HepG2 (cell line): ENCODE measurements around the gene RPL4. TPM values are rescaled to one million over a fixed set of nuclear protein-coding genes. Genes with fewer than 3 reads are reported as not detected.
A peak's percentile ranks its signal among the peaks of the same experiment; 100 is the strongest.

Source experiments
- EHMT2 ChIP-seq: fragments of 200-600 bp; sonication (generic); IDR thresholded peaks from 2 replicates; pipeline ENCODE4 v1.7.0; 2017; ENCODE audit warnings: antibody characterized with exemption, low read depth, low read length, borderline replicate concordance
- FOSL1 ChIP-seq: sonication (generic); formaldehyde crosslinking; IDR thresholded peaks from 2 replicates; pipeline ENCODE4 v1.9.0; 2021; ENCODE audit warnings: missing genetic modification reagents, borderline replicate concordance
- FOSL2 ChIP-seq: sonication (generic); formaldehyde crosslinking; IDR thresholded peaks from 2 replicates; pipeline ENCODE4 v1.4.0; 2020; ENCODE audit warnings: missing genetic modification reagents
- GTF3A ChIP-seq: sonication (generic); formaldehyde crosslinking; conservative IDR thresholded peaks from 2 replicates; pipeline ENCODE4 v1.4.0; 2020; ENCODE audit warnings: mild to moderate bottlenecking, missing genetic modification reagents
- HMGA1 ChIP-seq: sonication (generic); formaldehyde crosslinking; conservative IDR thresholded peaks from 2 replicates; pipeline ENCODE4 v1.4.0; 2020; ENCODE audit warnings: missing genetic modification reagents
- KDM2A ChIP-seq: sonication (generic); formaldehyde crosslinking; IDR thresholded peaks from 2 replicates; pipeline ENCODE4 v1.4.0; 2020; ENCODE audit warnings: low read depth, missing genetic modification reagents, borderline replicate concordance
- KLF6 ChIP-seq: IDR thresholded peaks from 2 replicates; pipeline ENCODE4 v1.8.0; 2016; ENCODE audit warnings: missing biosample characterization, missing genetic modification reagents
- NONO ChIP-seq, 2 experiments: fragments of 450-650 bp in 1 of 2; sonication (generic) in 1 of 2; formaldehyde crosslinking in 1 of 2; IDR thresholded peaks in 1 of 2; conservative IDR thresholded peaks in 1 of 2; 2 replicates each; pipeline versions ENCODE4 v1.6.1 to v1.8.0; 2017 to 2022; ENCODE audit warnings: mild to moderate bottlenecking in 1 of 2, missing genetic modification reagents in 1 of 2, moderate library complexity in 1 of 2
- POLR2AphosphoS2 ChIP-seq: IDR thresholded peaks from 2 replicates; pipeline ENCODE4 v1.6.1; 2011; ENCODE audit warnings: low read depth, low read length, improper control_type of control experiment
- PRMT3 ChIP-seq: sonication (generic); formaldehyde crosslinking; IDR thresholded peaks from 2 replicates; pipeline ENCODE4 v1.8.1; 2022; ENCODE audit warnings: low read depth, mild to moderate bottlenecking, moderate library complexity, missing genetic modification reagents, borderline replicate concordance
- RFXANK ChIP-seq: IDR thresholded peaks from 2 replicates; pipeline ENCODE4 v1.6.1; 2016
- SMAD1 ChIP-seq: sonication (generic); formaldehyde crosslinking; IDR thresholded peaks from 2 replicates; pipeline ENCODE4 v1.4.0; 2020; ENCODE audit warnings: missing genetic modification reagents, low read depth, mild to moderate bottlenecking, borderline replicate concordance
- SMYD3 ChIP-seq: sonication (generic); formaldehyde crosslinking; IDR thresholded peaks from 2 replicates; pipeline ENCODE4 v1.8.1; 2023; ENCODE audit warnings: mild to moderate bottlenecking, missing genetic modification reagents
- TARDBP ChIP-seq: sonication (generic); formaldehyde crosslinking; IDR thresholded peaks from 2 replicates; pipeline ENCODE4 v1.8.0; 2022; ENCODE audit warnings: mild to moderate bottlenecking, missing genetic modification reagents
- THYN1 ChIP-seq: sonication (generic); formaldehyde crosslinking; IDR thresholded peaks from 2 replicates; pipeline ENCODE4 v1.8.1; 2023; ENCODE audit warnings: low read depth, mild to moderate bottlenecking, moderate library complexity, missing genetic modification reagents, borderline replicate concordance
- TOE1 ChIP-seq: sonication (generic); formaldehyde crosslinking; IDR thresholded peaks from 2 replicates; pipeline ENCODE4 v1.4.0; 2020; ENCODE audit warnings: mild to moderate bottlenecking, missing genetic modification reagents
- U2AF2 ChIP-seq: fragments of 200-400 bp; formaldehyde crosslinking; IDR thresholded peaks from 2 replicates; pipeline ENCODE4 v1.6.1; 2017; ENCODE audit warnings: low read depth, mild to moderate bottlenecking, low read length
- WIZ ChIP-seq: sonication (generic); formaldehyde crosslinking; IDR thresholded peaks from 2 replicates; pipeline ENCODE4 v1.5.1; 2020; ENCODE audit warnings: mild to moderate bottlenecking, missing genetic modification reagents
- ZKSCAN1 ChIP-seq: fragments of 150-350 bp; IDR thresholded peaks from 2 replicates; pipeline ENCODE4 v1.6.1; 2014; ENCODE audit warnings: low read length
- ZNF17 ChIP-seq: sonication (generic); formaldehyde crosslinking; IDR thresholded peaks from 2 replicates; pipeline ENCODE4 v1.5.0; 2020; ENCODE audit warnings: mild to moderate bottlenecking, missing genetic modification reagents
- ZNF263 ChIP-seq: sonication (generic); formaldehyde crosslinking; IDR thresholded peaks from 2 replicates; pipeline ENCODE4 v1.4.0; 2020; ENCODE audit warnings: missing genetic modification reagents
- ZNF354B ChIP-seq: sonication (generic); formaldehyde crosslinking; IDR thresholded peaks from 2 replicates; pipeline ENCODE4 v1.8.0; 2022; ENCODE audit warnings: mild to moderate bottlenecking, missing genetic modification reagents
- ZNF543 ChIP-seq: sonication (generic); formaldehyde crosslinking; IDR thresholded peaks from 2 replicates; pipeline ENCODE4 v1.4.0; 2020; ENCODE audit warnings: mild to moderate bottlenecking, missing genetic modification reagents
- ZNF660 ChIP-seq: sonication (generic); formaldehyde crosslinking; IDR thresholded peaks from 2 replicates; pipeline ENCODE4 v1.5.1; 2020; ENCODE audit warnings: mild to moderate bottlenecking, low read depth, missing genetic modification reagents, borderline replicate concordance
- polyA plus RNA-seq, 8 experiments: library from polyadenylated mRNA; depleted of rRNA in 3 of 8; stranded (reverse) in 7 of 8; unstranded in 1 of 8; fragments of >200 nt; fragmentation: Illumina TruSeq in 4 of 8; extraction: Trizol in 4 of 8; gene quantifications; 2 replicates each; pipeline versions ENCODE4 v1.2.1 to v1.2.3, GENCODE V29; 2011 to 2016; ENCODE audit warnings: low read depth in 4 of 8, missing spikeins in 1 of 8, mixed read lengths in 1 of 8; ENCODE audit not compliant: insufficient read depth in 1 of 8
- total RNA-seq, 5 experiments: library from RNA; depleted of rRNA; stranded (reverse); fragments of >200 nt; fragmentation: Illumina TruSeq; extraction: Trizol; gene quantifications; 2 replicates each; pipeline ENCODE4 v1.2.3, GENCODE V29; 2016; ENCODE audit warnings: low read depth in 1 of 5
- TF ChIP-seq, protein P1 (sequence below): sonication (generic); formaldehyde crosslinking; IDR thresholded peaks from 2 replicates; pipeline ENCODE4 v1.5.1; 2020; ENCODE audit warnings: mild to moderate bottlenecking, missing genetic modification reagents, moderate library complexity
- TF ChIP-seq, protein P2 (sequence below): sonication (generic); formaldehyde crosslinking; IDR thresholded peaks from 2 replicates; pipeline ENCODE4 v1.4.0; 2020; ENCODE audit warnings: missing genetic modification reagents, low read depth, mild to moderate bottlenecking, borderline replicate concordance

Gene RPL4
- total and polyA plus RNA-seq, 2 of the 13 experiments (the other 11 are each of a cell fraction or from before 2014, with no cell fraction given), result 3,630 to 3,960 TPM

DNA sequence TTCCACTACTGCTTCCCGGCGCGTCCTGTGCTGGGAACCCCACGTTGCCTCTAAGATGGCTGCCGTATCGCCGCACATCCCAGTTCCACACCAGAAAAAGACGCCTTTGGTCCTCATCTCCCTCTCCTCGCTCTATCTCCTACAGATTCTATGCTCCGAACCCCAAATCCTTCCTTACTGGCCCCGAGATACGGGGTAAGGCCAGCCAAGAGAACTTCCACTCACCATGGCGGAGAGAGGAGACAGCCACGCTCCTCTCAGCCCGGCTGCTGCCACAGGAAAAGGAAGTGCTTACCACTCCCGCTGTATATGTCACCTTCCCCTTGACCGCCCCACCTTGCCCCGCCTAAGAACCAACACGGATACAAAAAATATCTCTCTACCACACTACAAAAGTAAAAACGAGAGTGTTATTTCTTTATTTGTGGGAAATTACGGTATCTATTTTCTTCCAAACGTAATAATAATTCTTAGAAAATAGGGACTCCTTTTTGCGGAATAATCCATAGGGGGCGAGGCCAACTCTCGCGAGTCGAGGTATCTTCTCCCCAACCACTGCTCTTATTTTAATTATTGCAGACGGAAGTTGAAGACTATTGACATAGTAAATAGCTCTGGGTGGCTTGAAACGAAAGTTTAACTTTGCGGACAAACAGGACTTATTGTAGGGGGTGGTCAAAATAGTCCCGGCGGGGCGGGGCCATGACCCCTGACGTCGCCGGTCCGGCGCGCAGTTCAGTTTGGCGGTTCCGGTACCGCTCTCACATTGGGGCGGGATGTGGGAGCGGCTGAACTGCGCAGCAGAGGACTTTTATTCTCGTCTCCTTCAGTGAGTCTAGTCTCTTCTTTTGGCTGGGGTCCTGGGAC, at the start of gene RPL4, which contains the start of gene ZWILCH (continued):
- TF ChIP-seq POLR2AphosphoS2 (peak; percentile 72; the same call in 1 of the 2 replicates), RFXANK (no peak), ZNF543 (CRISPR knock-in tag) (no peak), ZNF660 (CRISPR knock-in tag) (no peak), HMGA1 (no peak), KDM2A (CRISPR knock-in tag) (peak; percentile 38; the same call in 1 of the 2 replicates), ZNF17 (CRISPR knock-in tag) (peak; percentile 61; the same call in 1 of the 2 replicates), U2AF2 (no peak), SMAD1 (CRISPR knock-in tag) (no peak), SMYD3 (CRISPR knock-in tag) (peak; percentile 32; the same call in 1 of the 2 replicates), NONO (IDR thresholded peaks at IDR 0.05) (no peak), NONO (CRISPR knock-in tag; conservative IDR thresholded peaks at IDR 0.05) (peak; percentile 68), KLF6 (CRISPR knock-in tag) (no peak), TOE1 (no peak), GTF3A (no peak), EHMT2 (no peak), PRMT3 (0 out of 2 replicates have a peak, but pooled peaks have one; percentile 73), ZKSCAN1 (no peak), FOSL1 (no peak), WIZ (no peak), THYN1 (CRISPR knock-in tag) (no peak), ZNF354B (no peak), TARDBP (no peak), FOSL2 (CRISPR knock-in tag) (no peak; the same call in 1 of the 2 replicates), ZNF263 (CRISPR knock-in tag) (no peak)
- TF ChIP-seq, protein P1, sequence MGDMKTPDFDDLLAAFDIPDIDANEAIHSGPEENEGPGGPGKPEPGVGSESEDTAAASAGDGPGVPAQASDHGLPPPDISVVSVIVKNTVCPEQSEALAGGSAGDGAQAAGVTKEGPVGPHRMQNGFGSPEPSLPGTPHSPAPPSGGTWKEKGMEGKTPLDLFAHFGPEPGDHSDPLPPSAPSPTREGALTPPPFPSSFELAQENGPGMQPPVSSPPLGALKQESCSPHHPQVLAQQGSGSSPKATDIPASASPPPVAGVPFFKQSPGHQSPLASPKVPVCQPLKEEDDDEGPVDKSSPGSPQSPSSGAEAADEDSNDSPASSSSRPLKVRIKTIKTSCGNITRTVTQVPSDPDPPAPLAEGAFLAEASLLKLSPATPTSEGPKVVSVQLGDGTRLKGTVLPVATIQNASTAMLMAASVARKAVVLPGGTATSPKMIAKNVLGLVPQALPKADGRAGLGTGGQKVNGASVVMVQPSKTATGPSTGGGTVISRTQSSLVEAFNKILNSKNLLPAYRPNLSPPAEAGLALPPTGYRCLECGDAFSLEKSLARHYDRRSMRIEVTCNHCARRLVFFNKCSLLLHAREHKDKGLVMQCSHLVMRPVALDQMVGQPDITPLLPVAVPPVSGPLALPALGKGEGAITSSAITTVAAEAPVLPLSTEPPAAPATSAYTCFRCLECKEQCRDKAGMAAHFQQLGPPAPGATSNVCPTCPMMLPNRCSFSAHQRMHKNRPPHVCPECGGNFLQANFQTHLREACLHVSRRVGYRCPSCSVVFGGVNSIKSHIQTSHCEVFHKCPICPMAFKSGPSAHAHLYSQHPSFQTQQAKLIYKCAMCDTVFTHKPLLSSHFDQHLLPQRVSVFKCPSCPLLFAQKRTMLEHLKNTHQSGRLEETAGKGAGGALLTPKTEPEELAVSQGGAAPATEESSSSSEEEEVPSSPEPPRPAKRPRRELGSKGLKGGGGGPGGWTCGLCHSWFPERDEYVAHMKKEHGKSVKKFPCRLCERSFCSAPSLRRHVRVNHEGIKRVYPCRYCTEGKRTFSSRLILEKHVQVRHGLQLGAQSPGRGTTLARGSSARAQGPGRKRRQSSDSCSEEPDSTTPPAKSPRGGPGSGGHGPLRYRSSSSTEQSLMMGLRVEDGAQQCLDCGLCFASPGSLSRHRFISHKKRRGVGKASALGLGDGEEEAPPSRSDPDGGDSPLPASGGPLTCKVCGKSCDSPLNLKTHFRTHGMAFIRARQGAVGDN (CRISPR knock-in tag), result peak; percentile 57
- TF ChIP-seq, protein P2, sequence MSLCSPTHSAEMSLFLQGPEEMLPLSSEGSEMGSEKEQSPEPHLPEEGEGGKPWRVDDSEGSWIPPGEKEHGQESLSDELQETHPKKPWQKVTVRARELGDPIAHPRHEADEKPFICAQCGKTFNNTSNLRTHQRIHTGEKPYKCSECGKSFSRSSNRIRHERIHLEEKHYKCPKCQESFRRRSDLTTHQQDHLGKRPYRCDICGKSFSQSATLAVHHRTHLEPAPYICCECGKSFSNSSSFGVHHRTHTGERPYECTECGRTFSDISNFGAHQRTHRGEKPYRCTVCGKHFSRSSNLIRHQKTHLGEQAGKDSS (CRISPR knock-in tag), result no peak
